ENCODE data around the gene MOAP1. TPM values are rescaled to one million over a fixed set of nuclear protein-coding genes. Genes with fewer than 3 reads are reported as not detected.

Gene MOAP1
- total and polyA plus RNA-seq, 4 donors = 22.3 to 48.6 (median 31.2) TPM

- no peaks in the 10 kb centered on the region for H3K9me3 ChIP-seq (ENCODE audit: control insufficient read depth in 4 of 4, insufficient read depth in 3 of 4, low read length in 3 of 4)
- H3K4me3 ChIP-seq = no peak overlapping the region
- DNase-seq = no peak
- no peak for ATAC-seq (ENCODE audit: insufficient read depth, low FRiP score)
- no peak overlapping the region for H3K27ac ChIP-seq (ENCODE audit: low read depth in 1 of 2, low read length in 1 of 2)
- H3K9ac ChIP-seq (ENCODE audit: insufficient read depth in 1 of 2, low read length in 2 of 2) = no peak overlapping the region
- 97 to 98% methylated on average over 27 of the region's 27 CpGs for WGBS, 2 donors
- no peaks in the 10 kb centered on the region for H3K4me1 ChIP-seq (ENCODE audit: control insufficient read depth in 5 of 5, insufficient read depth in 5 of 5, low read length in 5 of 5)
- TF ChIP-seq, protein P1, sequence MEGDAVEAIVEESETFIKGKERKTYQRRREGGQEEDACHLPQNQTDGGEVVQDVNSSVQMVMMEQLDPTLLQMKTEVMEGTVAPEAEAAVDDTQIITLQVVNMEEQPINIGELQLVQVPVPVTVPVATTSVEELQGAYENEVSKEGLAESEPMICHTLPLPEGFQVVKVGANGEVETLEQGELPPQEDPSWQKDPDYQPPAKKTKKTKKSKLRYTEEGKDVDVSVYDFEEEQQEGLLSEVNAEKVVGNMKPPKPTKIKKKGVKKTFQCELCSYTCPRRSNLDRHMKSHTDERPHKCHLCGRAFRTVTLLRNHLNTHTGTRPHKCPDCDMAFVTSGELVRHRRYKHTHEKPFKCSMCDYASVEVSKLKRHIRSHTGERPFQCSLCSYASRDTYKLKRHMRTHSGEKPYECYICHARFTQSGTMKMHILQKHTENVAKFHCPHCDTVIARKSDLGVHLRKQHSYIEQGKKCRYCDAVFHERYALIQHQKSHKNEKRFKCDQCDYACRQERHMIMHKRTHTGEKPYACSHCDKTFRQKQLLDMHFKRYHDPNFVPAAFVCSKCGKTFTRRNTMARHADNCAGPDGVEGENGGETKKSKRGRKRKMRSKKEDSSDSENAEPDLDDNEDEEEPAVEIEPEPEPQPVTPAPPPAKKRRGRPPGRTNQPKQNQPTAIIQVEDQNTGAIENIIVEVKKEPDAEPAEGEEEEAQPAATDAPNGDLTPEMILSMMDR (IDR thresholded peaks at IDR 0.05; ENCODE audit: control extremely low read depth, extremely low read depth) = no peak
- peaks cover 15 to 37% (median 35%) of the 10 kb centered on the region in 4 donors for H3K36me3 ChIP-seq (ENCODE audit: control insufficient read depth in 4 of 4, insufficient read depth in 4 of 4, low read length in 4 of 4)
- H3K27me3 ChIP-seq (ENCODE audit: control insufficient read depth in 3 of 3, insufficient read depth in 3 of 3, low read length in 2 of 3) = no peaks in the 10 kb centered on the region
These were observed 38.9 kb upstream of the MOAP1 start for GRCh38 chr14:93223565-93223964.

- no peaks in the 10 kb centered on the region for H3K27me3 ChIP-seq (ENCODE audit: control insufficient read depth in 3 of 3, insufficient read depth in 3 of 3, low read length in 2 of 3)
- no peaks in the 10 kb centered on the region for H3K4me1 ChIP-seq (ENCODE audit: control insufficient read depth in 5 of 5, insufficient read depth in 5 of 5, low read length in 5 of 5)
- no peak overlapping the region for H3K9ac ChIP-seq (ENCODE audit: insufficient read depth in 1 of 2, low read length in 2 of 2)
- TF ChIP-seq, protein P1 (IDR thresholded peaks at IDR 0.05; ENCODE audit: control extremely low read depth, extremely low read depth) = no peak
- H3K4me3 ChIP-seq = no peak overlapping the region
- DNase-seq (no peak), ATAC-seq (ENCODE audit: insufficient read depth, low FRiP score) (no peak)
- H3K9me3 ChIP-seq (ENCODE audit: control insufficient read depth in 4 of 4, insufficient read depth in 3 of 4, low read length in 3 of 4) = no peaks in the 10 kb centered on the region
- peaks cover 0 to 35% (median 28%) of the 10 kb centered on the region in 4 donors for H3K36me3 ChIP-seq (ENCODE audit: control insufficient read depth in 4 of 4, insufficient read depth in 4 of 4, low read length in 4 of 4)
- no peak overlapping the region for H3K27ac ChIP-seq (ENCODE audit: low read depth in 1 of 2, low read length in 1 of 2)
These were observed 35.8 kb upstream of the MOAP1 start for GRCh38 chr14:93220509-93220908.

DNA sequence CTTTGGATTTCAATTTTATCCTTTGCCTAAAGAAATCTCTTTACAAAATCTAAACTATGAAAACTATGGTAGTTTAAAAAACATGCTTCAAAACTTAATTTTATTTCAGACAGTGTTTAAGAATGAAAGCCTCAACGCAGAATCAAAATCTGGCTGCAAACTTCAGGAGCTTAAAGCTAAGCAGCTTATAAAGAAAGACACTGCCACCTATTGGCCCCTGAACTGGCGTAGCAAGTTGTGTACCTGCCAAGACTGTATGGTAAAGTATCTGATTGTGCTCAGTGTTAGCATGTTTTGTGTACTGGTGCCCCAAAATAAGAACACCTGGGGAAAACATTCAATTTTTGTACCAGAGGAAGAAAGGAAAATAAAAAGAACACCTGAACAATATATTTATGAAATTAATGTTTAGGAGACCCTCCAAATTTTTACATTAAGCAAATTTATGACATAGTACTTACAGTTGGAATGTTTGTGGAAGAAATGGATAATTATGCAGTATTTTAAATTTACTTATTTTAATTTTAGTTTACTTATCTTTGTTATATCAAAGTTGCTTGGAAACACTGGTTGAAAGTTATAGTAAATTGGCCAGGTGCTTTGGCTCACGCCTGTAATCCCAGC is 34.5 kb upstream of the MOAP1 start:
- H3K4me3 ChIP-seq = no peak overlapping the region
- H3K9ac ChIP-seq (ENCODE audit: insufficient read depth in 1 of 2, low read length in 2 of 2) = no peak overlapping the region
- no peaks in the 10 kb centered on the region for H3K27me3 ChIP-seq (ENCODE audit: control insufficient read depth in 3 of 3, insufficient read depth in 3 of 3, low read length in 2 of 3)
- TF ChIP-seq, protein P1 (IDR thresholded peaks at IDR 0.05; ENCODE audit: control extremely low read depth, extremely low read depth) = peak; percentile 28
- no peaks in the 10 kb centered on the region for H3K4me1 ChIP-seq (ENCODE audit: control insufficient read depth in 5 of 5, insufficient read depth in 5 of 5, low read length in 5 of 5)
- WGBS, 2 donors = 55 to 72% methylated on average over 3 of the region's 3 CpGs
- no peak for ATAC-seq (ENCODE audit: insufficient read depth, low FRiP score)
- H3K9me3 ChIP-seq (ENCODE audit: control insufficient read depth in 4 of 4, insufficient read depth in 3 of 4, low read length in 3 of 4) = no peaks in the 10 kb centered on the region
- no peak overlapping the region for H3K27ac ChIP-seq (ENCODE audit: low read depth in 1 of 2, low read length in 1 of 2)
- peaks cover 0 to 41% (median 30%) of the 10 kb centered on the region in 4 donors for H3K36me3 ChIP-seq (ENCODE audit: control insufficient read depth in 4 of 4, insufficient read depth in 4 of 4, low read length in 4 of 4)
- peak; percentile 49 to 77 (median 55) for DNase-seq

DNA sequence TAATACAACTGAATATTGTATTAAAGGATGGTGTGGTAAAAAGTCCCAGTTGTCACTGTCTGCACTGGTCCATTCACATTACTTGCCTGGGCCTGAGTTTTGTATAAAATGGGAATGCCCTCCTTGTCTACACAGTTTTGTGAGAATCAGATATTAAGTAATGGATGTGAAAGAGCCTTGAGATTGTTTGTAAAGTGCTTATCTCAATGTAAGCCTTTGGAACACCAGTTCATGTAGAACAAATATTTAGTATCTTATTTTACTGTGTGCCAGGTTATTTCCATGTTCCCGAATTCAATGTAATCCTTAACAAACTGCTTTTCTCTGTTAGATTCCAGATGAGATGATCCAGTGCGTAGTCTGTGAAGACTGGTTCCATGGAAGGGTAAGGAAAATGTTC is 29.9 kb upstream of the MOAP1 start:
- Histone ChIP-seq H3K27me3 (ENCODE audit: control insufficient read depth in 3 of 3, insufficient read depth in 3 of 3, low read length in 2 of 3) (no peaks in the 10 kb centered on the region), H3K36me3 (ENCODE audit: control insufficient read depth in 4 of 4, insufficient read depth in 4 of 4, low read length in 4 of 4) (peaks cover 0 to 43% (median 28%) of the 10 kb centered on the region in 4 donors), H3K4me1 (ENCODE audit: control insufficient read depth in 5 of 5, insufficient read depth in 5 of 5, low read length in 5 of 5) (peaks cover 0 to 2% (median 0%) of the 10 kb centered on the region in 5 donors), H3K9ac (ENCODE audit: insufficient read depth in 1 of 2, low read length in 2 of 2) (no peak overlapping the region), H3K4me3 (no peak overlapping the region), H3K9me3 (ENCODE audit: control insufficient read depth in 4 of 4, insufficient read depth in 3 of 4, low read length in 3 of 4) (no peaks in the 10 kb centered on the region), H3K27ac (ENCODE audit: low read depth in 1 of 2, low read length in 1 of 2) (no peak overlapping the region)
- 92 to 98% methylated on average over 2 of the region's 2 CpGs for WGBS, 2 donors
- ATAC-seq (ENCODE audit: insufficient read depth, low FRiP score) (no peak), DNase-seq (no peak)
- TF ChIP-seq, protein P1 (IDR thresholded peaks at IDR 0.05; ENCODE audit: control extremely low read depth, extremely low read depth) = no peak

Measured in lung (tissue), 12 donors.